ENCODE data around the gene REG1A. TPM values are rescaled to one million over a fixed set of nuclear protein-coding genes. Genes with fewer than 3 reads are reported as not detected.

Gene REG1A
- total and polyA plus RNA-seq, 9 of the 15 experiments (the other 6 are each of a cell fraction or from before 2014, with no cell fraction given): 3.1 TPM; not detected in 8

GRCh38 chr2:79131687-79132086 lies 11.4 kb downstream of the REG1A start (continued):
- TF ChIP-seq POLR3G (IDR thresholded peaks at IDR 0.05; ENCODE audit: extremely low read depth, insufficient read length, insufficient replicate concordance) (no peak), HEY1 (CRISPR knock-in tag; IDR thresholded peaks at IDR 0.05; ENCODE audit: borderline replicate concordance) (no peak)

DNA sequence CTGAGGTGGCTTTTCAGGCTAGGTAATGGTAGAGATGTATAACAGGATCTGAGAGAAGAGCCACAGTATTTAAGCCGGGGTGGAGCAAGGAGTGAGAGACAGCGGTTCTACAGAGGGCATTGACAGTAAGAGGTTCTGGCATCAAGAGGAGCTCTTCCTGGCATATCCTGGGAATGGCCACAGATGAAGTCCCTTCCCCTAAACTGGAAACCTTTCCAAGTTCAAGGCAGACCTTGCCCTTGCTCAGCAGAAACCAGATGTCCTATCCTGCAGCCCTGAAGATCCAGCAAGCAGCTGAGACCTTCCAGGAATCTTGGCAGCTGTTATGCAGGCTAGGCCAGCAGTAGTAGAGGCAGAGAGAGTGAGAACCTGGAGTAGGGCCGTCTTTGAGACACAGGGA lies 18.1 kb downstream of the REG1A start:
- Histone ChIP-seq H3K27ac (ENCODE audit: extremely low read depth, low read depth, low read length) (no peak overlapping the region), H3K4me2 (ENCODE audit: insufficient read depth, low read length) (no peak overlapping the region), H3K27me3 (ENCODE audit: control insufficient read depth in 2 of 2, insufficient read depth in 2 of 2, low read length in 2 of 2) (no peaks in the 10 kb centered on the region), H3K9me1 (ENCODE audit: control insufficient read depth, insufficient read depth, low read length) (no peaks in the 10 kb centered on the region), H3K79me2 (ENCODE audit: control insufficient read depth, insufficient read depth, low read length) (no peaks in the 10 kb centered on the region), H4K20me1 (replicated peaks; ENCODE audit: control insufficient read depth, insufficient read depth, low read length) (no peaks in the 10 kb centered on the region), H2AFZ (ENCODE audit: low read depth, low read length) (no peak overlapping the region), H3K4me3 (no peak overlapping the region), H3K9me3 (replicated peaks; ENCODE audit: control insufficient read depth, insufficient read depth, low read depth, low read length) (no peaks in the 10 kb centered on the region), H3K4me1 (replicated peaks in 1 of 2; ENCODE audit: control insufficient read depth in 2 of 2, insufficient read depth in 2 of 2, low read length in 2 of 2) (no peaks in the 10 kb centered on the region), H3K9ac (ENCODE audit: insufficient read depth in 1 of 2, low read depth in 2 of 2, low read length in 2 of 2) (no peak overlapping the region), H3K36me3 (ENCODE audit: control insufficient read depth, insufficient read depth, low read length) (no peaks in the 10 kb centered on the region)
- BruUV-seq (replicated peaks): no TSS peak
- DNase-seq (ENCODE audit: extremely low read depth in 1 of 4, low spot score in 3 of 4): no peak
- TF ChIP-seq, protein P1, sequence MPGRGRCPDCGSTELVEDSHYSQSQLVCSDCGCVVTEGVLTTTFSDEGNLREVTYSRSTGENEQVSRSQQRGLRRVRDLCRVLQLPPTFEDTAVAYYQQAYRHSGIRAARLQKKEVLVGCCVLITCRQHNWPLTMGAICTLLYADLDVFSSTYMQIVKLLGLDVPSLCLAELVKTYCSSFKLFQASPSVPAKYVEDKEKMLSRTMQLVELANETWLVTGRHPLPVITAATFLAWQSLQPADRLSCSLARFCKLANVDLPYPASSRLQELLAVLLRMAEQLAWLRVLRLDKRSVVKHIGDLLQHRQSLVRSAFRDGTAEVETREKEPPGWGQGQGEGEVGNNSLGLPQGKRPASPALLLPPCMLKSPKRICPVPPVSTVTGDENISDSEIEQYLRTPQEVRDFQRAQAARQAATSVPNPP (IDR thresholded peaks at IDR 0.05; ENCODE audit: borderline replicate concordance, insufficient read depth, insufficient read length): no peak
- TF ChIP-seq ZNF263 (CRISPR knock-in tag; IDR thresholded peaks at IDR 0.05; ENCODE audit: borderline replicate concordance): no peak
- TF ChIP-seq CHD1 (IDR thresholded peaks at IDR 0.05; ENCODE audit: low read length): no peak
- no peak for TF ChIP-seq CBX1 (IDR thresholded peaks at IDR 0.05; ENCODE audit: low read depth)
- TF ChIP-seq, protein P2, sequence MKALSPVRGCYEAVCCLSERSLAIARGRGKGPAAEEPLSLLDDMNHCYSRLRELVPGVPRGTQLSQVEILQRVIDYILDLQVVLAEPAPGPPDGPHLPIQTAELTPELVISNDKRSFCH (CRISPR knock-in tag; IDR thresholded peaks at IDR 0.05): no peak
- TF ChIP-seq, protein P2 (tag; IDR thresholded peaks at IDR 0.05): no peak
- TF ChIP-seq ZNF3 (CRISPR knock-in tag; IDR thresholded peaks at IDR 0.05): no peak
- TF ChIP-seq, protein P3, sequence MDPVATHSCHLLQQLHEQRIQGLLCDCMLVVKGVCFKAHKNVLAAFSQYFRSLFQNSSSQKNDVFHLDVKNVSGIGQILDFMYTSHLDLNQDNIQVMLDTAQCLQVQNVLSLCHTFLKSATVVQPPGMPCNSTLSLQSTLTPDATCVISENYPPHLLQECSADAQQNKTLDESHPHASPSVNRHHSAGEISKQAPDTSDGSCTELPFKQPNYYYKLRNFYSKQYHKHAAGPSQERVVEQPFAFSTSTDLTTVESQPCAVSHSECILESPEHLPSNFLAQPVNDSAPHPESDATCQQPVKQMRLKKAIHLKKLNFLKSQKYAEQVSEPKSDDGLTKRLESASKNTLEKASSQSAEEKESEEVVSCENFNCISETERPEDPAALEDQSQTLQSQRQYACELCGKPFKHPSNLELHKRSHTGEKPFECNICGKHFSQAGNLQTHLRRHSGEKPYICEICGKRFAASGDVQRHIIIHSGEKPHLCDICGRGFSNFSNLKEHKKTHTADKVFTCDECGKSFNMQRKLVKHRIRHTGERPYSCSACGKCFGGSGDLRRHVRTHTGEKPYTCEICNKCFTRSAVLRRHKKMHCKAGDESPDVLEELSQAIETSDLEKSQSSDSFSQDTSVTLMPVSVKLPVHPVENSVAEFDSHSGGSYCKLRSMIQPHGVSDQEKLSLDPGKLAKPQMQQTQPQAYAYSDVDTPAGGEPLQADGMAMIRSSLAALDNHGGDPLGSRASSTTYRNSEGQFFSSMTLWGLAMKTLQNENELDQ (CRISPR knock-in tag; IDR thresholded peaks at IDR 0.05; ENCODE audit: borderline replicate concordance): no peak
- no peak for TF ChIP-seq HDAC3 (IDR thresholded peaks at IDR 0.05; ENCODE audit: borderline replicate concordance, partially characterized antibody)
- ChIA-PET CTCF (ENCODE audit: low intra/inter-chr PET ratio) (no interaction called here), POLR2A (no interaction called here)
- in situ Hi-C loops (cut with MboI) (no loop called here), intact Hi-C loops (cut with micrococcal nuclease) (no loop called here)
- ATAC-seq: no peak
- FAIRE-seq: no peak
- WGBS (ENCODE audit: insufficient coverage, low coverage, missing lambda C conversion rate): 4% methylated on average over 3 of the region's 3 CpGs

Measured in K562 (cell line).